K562 (cell line): ENCODE results near the gene NDUFAF5. TPM values are rescaled to one million over a fixed set of nuclear protein-coding genes. Genes with fewer than 3 reads are reported as not detected.

ENCODE experiments used
- ATAC-seq: fragments of 200-7000 bp; cut with Tn5 transposase; 3 replicates; pipeline ENCODE4 v1.9.1; 2020; ENCODE audit warnings: moderate library complexity
- BruUV-seq: library from RNA; stranded (reverse); fragments of 400-500 nt; replicated peaks from 2 replicates; lab custom pipeline; 2021; lab: Mats Ljungman, UMichigan
- CTCF ChIA-PET: fragments of 300-600 bp; formaldehyde crosslinking; extraction: SDS; loops from one replicate; lab custom pipeline; 2021; ENCODE audit warnings: low intra/inter-chr PET ratio; lab: Yijun Ruan, JAX
- POLR2A ChIA-PET: fragments of 300-600, 350-650 bp; sonication (Branson Sonifier 250); formaldehyde crosslinking; extraction: SDS; loops from one replicate; lab custom pipeline; 2021; ENCODE audit warnings: antibody characterized with exemption, inconsistent platforms; lab: Yijun Ruan, JAX
- DNase-seq, 4 experiments: peaks; one replicate each; pipeline versions ENCODE4 v3.0.0 to v3.0.0-alpha.2; 2011 to 2018; ENCODE audit warnings: low spot score in 3 of 4, mixed read lengths in 3 of 4; ENCODE audit errors: extremely low read depth in 1 of 4
- FAIRE-seq: peaks from 2 replicates; lab custom pipeline; 2011; peaks lifted over from hg19 to GRCh38; lab: Jason Lieb, UNC
- H2AFZ ChIP-seq: 2 replicates; pipeline ENCODE4 v1.6.0; 2011; ENCODE audit warnings: low read depth, low read length, control low read depth, inconsistent platforms
- H3K27ac ChIP-seq: fragments of 200-600 bp; 3 replicates; pipeline ENCODE4 v1.8.0; 2011; ENCODE audit warnings: low read depth, mild to moderate bottlenecking, control low read depth, inconsistent platforms, low read length, moderate library complexity, mixed read lengths; ENCODE audit errors: extremely low read depth
- H3K27me3 ChIP-seq, 2 experiments: fragments of 300-600 bp in 1 of 2; 2 replicates in 1 of 2; 3 replicates in 1 of 2; pipeline versions ENCODE4 v1.6.0 to v1.8.0; 2011; ENCODE audit warnings: inconsistent platforms in 2 of 2, low read length in 2 of 2, mild to moderate bottlenecking in 1 of 2, mixed read lengths in 1 of 2, moderate library complexity in 1 of 2; ENCODE audit not compliant: control insufficient read depth in 2 of 2, insufficient read depth in 2 of 2
- H3K36me3 ChIP-seq: fragments of 300-600 bp; 3 replicates; pipeline ENCODE4 v1.8.0; 2011; ENCODE audit warnings: mild to moderate bottlenecking, low read length, inconsistent platforms; ENCODE audit not compliant: control insufficient read depth, insufficient read depth
- H3K4me1 ChIP-seq, 2 experiments: fragments of 200-600 bp in 1 of 2; replicated peaks in 1 of 2; 2 replicates in 1 of 2; 3 replicates in 1 of 2; pipeline versions ENCODE4 v1.5.1 to v1.8.0; 2011; ENCODE audit warnings: inconsistent platforms in 2 of 2, low read length in 2 of 2, mild to moderate bottlenecking in 1 of 2, mixed read lengths in 1 of 2, moderate library complexity in 1 of 2; ENCODE audit not compliant: control insufficient read depth in 2 of 2, insufficient read depth in 2 of 2
- H3K4me2 ChIP-seq: 2 replicates; pipeline ENCODE4 v1.6.1; 2011; ENCODE audit warnings: low read length, control low read depth, inconsistent platforms, mixed read lengths; ENCODE audit not compliant: insufficient read depth
- H3K4me3 ChIP-seq: fragments of 200-600 bp; sonication (generic), shearing (Covaris generic); 2 replicates; pipeline ENCODE4 v1.5.1; 2016; ENCODE audit warnings: control low read depth, inconsistent platforms
- H3K79me2 ChIP-seq: fragments of 200-600 bp; 3 replicates; pipeline ENCODE4 v1.8.0; 2011; ENCODE audit warnings: low read length, inconsistent platforms; ENCODE audit not compliant: control insufficient read depth, insufficient read depth
- H3K9ac ChIP-seq, 2 experiments: 2 replicates each; pipeline versions ENCODE4 v1.6.0 to v1.6.1; 2011; ENCODE audit warnings: low read depth in 2 of 2, low read length in 2 of 2, control low read depth in 1 of 2, inconsistent platforms in 1 of 2, mild to moderate bottlenecking in 1 of 2, mixed read lengths in 1 of 2; ENCODE audit not compliant: insufficient read depth in 1 of 2
- H3K9me1 ChIP-seq: one replicate; pipeline ENCODE4 v1.6.0; 2011; ENCODE audit warnings: inconsistent platforms, mild to moderate bottlenecking, low read length, moderate library complexity; ENCODE audit not compliant: control insufficient read depth, insufficient read depth
- H3K9me3 ChIP-seq: replicated peaks from 2 replicates; pipeline ENCODE4 v1.5.1; 2011; ENCODE audit warnings: low read depth, low read length, inconsistent platforms; ENCODE audit not compliant: control insufficient read depth, insufficient read depth
- H4K20me1 ChIP-seq: replicated peaks from 2 replicates; pipeline ENCODE4 v1.6.1; 2011; ENCODE audit warnings: low read length, inconsistent platforms, mixed read lengths; ENCODE audit not compliant: control insufficient read depth, insufficient read depth
- HDAC1 ChIP-seq, 2 experiments: fragments of 450-650 bp; IDR thresholded peaks; 2 replicates each; pipeline ENCODE4 v1.6.1; 2016 to 2017; ENCODE audit warnings: inconsistent platforms in 1 of 2, mild to moderate bottlenecking in 1 of 2, moderate library complexity in 1 of 2
- JUNB ChIP-seq: fragments of 450-650 bp; formaldehyde crosslinking; conservative IDR thresholded peaks from 2 replicates; pipeline ENCODE4 v1.4.0; 2020; ENCODE audit warnings: mild to moderate bottlenecking
- NFATC3 ChIP-seq: fragments of 450-650 bp; IDR thresholded peaks from 2 replicates; pipeline ENCODE4 v1.6.1; 2017; ENCODE audit warnings: mild to moderate bottlenecking
- PHF21A ChIP-seq: fragments of 450-650 bp; IDR thresholded peaks from 2 replicates; pipeline ENCODE4 v1.6.1; 2017; ENCODE audit warnings: low read depth, borderline replicate concordance
- PHTF2 ChIP-seq: fragments of 250-450 bp; sonication (Bioruptor Pico); IDR thresholded peaks from 2 replicates; pipeline ENCODE4 v1.5.0; 2021; ENCODE audit warnings: mild to moderate bottlenecking
- RBM39 ChIP-seq: fragments of 200-400 bp; formaldehyde crosslinking; optimal IDR thresholded peaks from 2 replicates; pipeline ENCODE3; 2018; ENCODE audit warnings: low read depth, low read length
- SPI1 ChIP-seq: IDR thresholded peaks from 2 replicates; pipeline ENCODE4 v1.6.1; 2011; ENCODE audit warnings: low read depth, low read length, control low read depth, borderline replicate concordance
- TAF15 ChIP-seq: fragments of 200-400 bp; formaldehyde crosslinking; IDR thresholded peaks from 2 replicates; pipeline ENCODE4 v1.6.1; 2017; ENCODE audit warnings: mild to moderate bottlenecking, low read depth, low read length, moderate library complexity
- TAF9B ChIP-seq: fragments of 450-650 bp; IDR thresholded peaks from 2 replicates; pipeline ENCODE4 v1.6.1; 2018; ENCODE audit warnings: mild to moderate bottlenecking; ENCODE audit not compliant: partially characterized antibody
- ZEB2 ChIP-seq: fragments of 450-650 bp; IDR thresholded peaks from 2 replicates; pipeline ENCODE4 v1.6.1; 2016
- ZKSCAN3 ChIP-seq: fragments of 250-450 bp; sonication (Bioruptor Pico); IDR thresholded peaks from 2 replicates; pipeline ENCODE4 v1.4.0; 2020
- ZNF140 ChIP-seq: fragments of 250-450 bp; sonication (Bioruptor Pico); IDR thresholded peaks from 2 replicates; pipeline ENCODE4 v1.8.0; 2021; ENCODE audit warnings: moderate library complexity, mild to moderate bottlenecking, inconsistent platforms
- ZNF263 ChIP-seq: sonication (generic); formaldehyde crosslinking; IDR thresholded peaks from 2 replicates; pipeline ENCODE4 v1.8.0; 2022; ENCODE audit warnings: mild to moderate bottlenecking, missing genetic modification reagents, borderline replicate concordance
- WGBS: fragments of 100-300 bp; shearing (Covaris generic); methylation state at CpG from one replicate; pipeline ENCODE4 v1.1.6; 2016; ENCODE audit warnings: low coverage, mixed read lengths; ENCODE audit not compliant: insufficient coverage; ENCODE audit errors: missing lambda C conversion rate; 5-methylcytosine and 5-hydroxymethylcytosine counted together
- in situ Hi-C: fragments of 300-500 bp; cut with MboI; formaldehyde crosslinking; loops from 4 replicates; pipeline ENCODE4 v1.15.0; 2018; ENCODE audit warnings: inconsistent platforms, mixed read lengths
- intact Hi-C: fragments of 100-400 bp; cut with micrococcal nuclease; formaldehyde crosslinking; loops from 2 replicates; pipeline ENCODE4 v1.14.2; 2022
- polyA plus RNA-seq, 8 experiments: library from polyadenylated mRNA; depleted of rRNA in 4 of 8; stranded (reverse) in 5 of 8; unstranded in 3 of 8; fragments of >200 nt; fragmentation: Nextera tagmentation in 2 of 8; fragmentation: Illumina TruSeq in 1 of 8; extraction: Ambion mirVana in 2 of 8; extraction: Trizol in 1 of 8; gene quantifications; 2 replicates each; pipeline versions ENCODE4 v1.2.1 to v1.2.3, GENCODE V29; 2011 to 2014; ENCODE audit warnings: inconsistent platforms in 1 of 8, missing spikeins in 1 of 8
- total RNA-seq, 7 experiments: library from RNA; depleted of rRNA in 6 of 7; stranded (reverse); fragments of >200 nt in 6 of 7; fragmentation: Illumina TruSeq in 2 of 7; extraction: Trizol in 2 of 7; gene quantifications; 2 replicates each; pipeline versions ENCODE4 v1.2.1 to v1.2.3, GENCODE V29; 2011 to 2021; ENCODE audit warnings: low replicate concordance in 1 of 7
- TF ChIP-seq, protein P1 (sequence below): fragments of 250-450 bp; sonication (Bioruptor Pico); IDR thresholded peaks from 2 replicates; pipeline ENCODE4 v1.5.0; 2022; ENCODE audit warnings: mild to moderate bottlenecking

NDUFAF5 gene
- total and polyA plus RNA-seq, 9 of the 15 experiments (the other 6 are each of a cell fraction or from before 2014, with no cell fraction given) = 17.2 to 33.1 (median 27.3) TPM

DNA sequence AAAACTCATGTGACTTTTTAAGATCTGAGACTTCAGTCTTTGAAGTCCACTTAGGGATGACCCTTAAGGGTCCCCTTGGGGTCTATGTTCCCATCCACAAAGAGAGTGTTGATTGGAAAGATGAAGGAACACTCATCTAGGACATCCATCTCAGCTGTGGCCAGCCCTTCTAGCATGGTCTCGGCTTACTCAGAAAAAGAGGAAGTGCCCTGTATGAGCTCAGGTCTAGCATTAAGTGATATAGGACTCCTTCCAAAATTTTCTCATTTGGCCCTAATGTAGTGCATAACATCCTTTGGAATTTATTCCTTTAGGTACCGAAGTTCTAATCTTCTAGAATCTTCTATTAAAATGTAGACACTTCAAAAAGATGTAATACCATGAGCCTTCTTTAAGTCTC is 77.4 kb downstream of the NDUFAF5 start:
- in situ Hi-C loops (no loop called here), intact Hi-C loops (no loop called here)
- no peak overlapping the region for H3K4me2 ChIP-seq
- no peak for FAIRE-seq
- no peaks in the 10 kb centered on the region for H3K9me1 ChIP-seq
- H3K9me3 ChIP-seq = no peaks in the 10 kb centered on the region
- no peaks in the 10 kb centered on the region for H3K79me2 ChIP-seq
- H3K4me3 ChIP-seq = no peak overlapping the region
- ChIA-PET POLR2A (interaction anchor here (0.5 kb wide), 1 partner anchor 12 kb away, joined by 3 read pairs; no protein-coding TSS in a partner anchor), CTCF (no interaction called here)
- H3K27me3 ChIP-seq = peaks cover 0 to 4% of the 10 kb centered on the region in 2 experiments; a peak in 1 of 5 replicates
- H3K36me3 ChIP-seq = no peaks in the 10 kb centered on the region
- no TSS peak for BruUV-seq
- H3K9ac ChIP-seq = no peak overlapping the region
- WGBS = 0% methylated on average over 2 of the region's 2 CpGs
- TF ChIP-seq TAF9B (no peak), SPI1 (peak; percentile 98)
- no peaks in the 10 kb centered on the region for H4K20me1 ChIP-seq
- DNase-seq = no peak
- H3K27ac ChIP-seq = no peak overlapping the region
- H3K4me1 ChIP-seq = no peaks in the 10 kb centered on the region
- no peak overlapping the region for H2AFZ ChIP-seq
- ATAC-seq = no peak

DNA sequence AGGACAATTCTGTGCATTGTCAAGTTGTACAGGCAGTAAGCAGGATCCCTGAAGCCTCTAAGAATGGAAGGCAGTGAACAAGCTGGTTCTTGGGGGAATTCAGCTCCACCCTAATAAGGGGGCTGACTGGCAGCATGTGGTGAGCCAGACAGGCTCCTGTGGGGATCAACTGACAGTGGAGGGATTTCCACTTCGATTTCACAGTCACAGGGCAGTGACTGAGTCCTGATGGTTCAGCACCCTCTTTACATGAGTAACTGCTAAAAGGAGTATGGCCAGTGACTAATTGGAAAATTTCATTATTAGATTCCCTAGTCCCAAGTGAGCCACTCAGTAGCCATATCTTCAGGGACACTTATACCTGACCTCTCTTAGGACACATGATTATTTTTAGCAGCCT is 78.4 kb downstream of the NDUFAF5 start:
- H3K9me3 ChIP-seq = no peaks in the 10 kb centered on the region
- no peaks in the 10 kb centered on the region for H4K20me1 ChIP-seq
- ATAC-seq = no peak
- ChIA-PET CTCF (no interaction called here), POLR2A (no interaction called here)
- H3K4me2 ChIP-seq = no peak overlapping the region
- H3K4me3 ChIP-seq = no peak overlapping the region
- no peaks in the 10 kb centered on the region for H3K9me1 ChIP-seq
- no peak for DNase-seq
- H3K79me2 ChIP-seq = no peaks in the 10 kb centered on the region
- in situ Hi-C loops = no loop called here
- no peak for FAIRE-seq
- H3K27me3 ChIP-seq = peaks cover 0 to 4% of the 10 kb centered on the region in 2 experiments; a peak in 1 of 5 replicates
- 0% methylated on average over 1 of the region's 1 CpG for WGBS
- H3K27ac ChIP-seq = no peak overlapping the region
- intact Hi-C loops = no loop called here
- no TSS peak for BruUV-seq
- H3K4me1 ChIP-seq = no peaks in the 10 kb centered on the region
- no peak overlapping the region for H2AFZ ChIP-seq
- H3K36me3 ChIP-seq = no peaks in the 10 kb centered on the region
- no peak overlapping the region for H3K9ac ChIP-seq
- TF ChIP-seq NFATC3 = no peak
- no peak for TF ChIP-seq TAF15
- no peak for TF ChIP-seq HDAC1 (IDR thresholded peaks at IDR 0.05)
- TF ChIP-seq JUNB (CRISPR knock-in tag) = no peak
- no peak for TF ChIP-seq PHTF2 (CRISPR knock-in tag)
- no peak for TF ChIP-seq PHF21A
- TF ChIP-seq, protein P1, sequence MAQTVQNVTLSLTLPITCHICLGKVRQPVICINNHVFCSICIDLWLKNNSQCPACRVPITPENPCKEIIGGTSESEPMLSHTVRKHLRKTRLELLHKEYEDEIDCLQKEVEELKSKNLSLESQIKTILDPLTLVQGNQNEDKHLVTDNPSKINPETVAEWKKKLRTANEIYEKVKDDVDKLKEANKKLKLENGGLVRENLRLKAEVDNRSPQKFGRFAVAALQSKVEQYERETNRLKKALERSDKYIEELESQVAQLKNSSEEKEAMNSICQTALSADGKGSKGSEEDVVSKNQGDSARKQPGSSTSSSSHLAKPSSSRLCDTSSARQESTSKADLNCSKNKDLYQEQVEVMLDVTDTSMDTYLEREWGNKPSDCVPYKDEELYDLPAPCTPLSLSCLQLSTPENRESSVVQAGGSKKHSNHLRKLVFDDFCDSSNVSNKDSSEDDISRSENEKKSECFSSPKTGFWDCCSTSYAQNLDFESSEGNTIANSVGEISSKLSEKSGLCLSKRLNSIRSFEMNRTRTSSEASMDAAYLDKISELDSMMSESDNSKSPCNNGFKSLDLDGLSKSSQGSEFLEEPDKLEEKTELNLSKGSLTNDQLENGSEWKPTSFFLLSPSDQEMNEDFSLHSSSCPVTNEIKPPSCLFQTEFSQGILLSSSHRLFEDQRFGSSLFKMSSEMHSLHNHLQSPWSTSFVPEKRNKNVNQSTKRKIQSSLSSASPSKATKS = no peak
- TF ChIP-seq ZNF263 (CRISPR knock-in tag) = no peak
- TF ChIP-seq ZNF140 (CRISPR knock-in tag) = no peak
- TF ChIP-seq RBM39 = no peak
- TF ChIP-seq ZKSCAN3 (CRISPR knock-in tag) = no peak
- no peak for TF ChIP-seq ZEB2
